Activated CD4-positive, CD25-positive, alpha-beta regulatory T cell treated with anti-CD3 and anti-CD28 coated beads, Interleukin-2, amount 50 U/mL, for 24 hours (primary cell): ENCODE data around the gene PKP3.
"Not testable (repeated sequence)": the region's sequence is repeated elsewhere in the genome, so short reads cannot be mapped to it uniquely, and the experiment has no call there.

Experiments
- ATAC-seq, 2 donors: fragments of 150-1000 bp; cut with Tn5 transposase; one replicate each; pipeline ENCODE4 v1.10.0; 2021; ENCODE audit warnings: mild to moderate bottlenecking in 1 of 2, moderate library complexity in 1 of 2

Gene PKP3

GRCh38 chr11:413120-414081, 19.4 kb downstream of the PKP3 start:
- no peak for ATAC-seq

GRCh38 chr11:414318-414857, 20.4 kb downstream of the PKP3 start:
- ATAC-seq: peak; percentile 26 to 31

GRCh38 chr11:415640-416041, 21.6 kb downstream of the PKP3 start:
- ATAC-seq: no peak

- ATAC-seq: peak in 1 of 2 donors; percentile 3
Observed at GRCh38 chr11:416051-416756, 22.2 kb downstream of the PKP3 start.

GRCh38 chr11:416757-417621, 23.0 kb downstream of the PKP3 start:
- peak; percentile 15 to 43 for ATAC-seq

- ATAC-seq: no peak
Observed at GRCh38 chr11:417652-418342, 23.8 kb downstream of the PKP3 start.

- ATAC-seq: no peak
Observed at GRCh38 chr11:418343-419247, 24.6 kb downstream of the PKP3 start.

- no peak for ATAC-seq
Observed at GRCh38 chr11:419248-420005, 25.4 kb downstream of the PKP3 start.

- no peak for ATAC-seq
Observed at GRCh38 chr11:420054-420910, 26.3 kb downstream of the PKP3 start.

- ATAC-seq: no peak
Observed at GRCh38 chr11:420911-421321, 26.9 kb downstream of the PKP3 start.

- ATAC-seq: no peak
Observed at GRCh38 chr11:422249-422656, 28.2 kb downstream of the PKP3 start.

- no peak for ATAC-seq
Observed at GRCh38 chr11:424232-424631, 30.2 kb downstream of the PKP3 start.

GRCh38 chr11:424766-425165, 30.8 kb downstream of the PKP3 start:
- ATAC-seq: not testable (repeated sequence)

- no peak for ATAC-seq
Observed at GRCh38 chr11:425301-425700, 31.3 kb downstream of the PKP3 start.

GRCh38 chr11:426851-427250, 32.8 kb downstream of the PKP3 start:
- ATAC-seq: no peak

GRCh38 chr11:428295-428694, 34.3 kb downstream of the PKP3 start:
- no peak for ATAC-seq

- ATAC-seq: no peak
Observed at GRCh38 chr11:429391-429790, 35.4 kb downstream of the PKP3 start.

- no peak for ATAC-seq
Observed at GRCh38 chr11:429931-430456, 36.0 kb downstream of the PKP3 start.

GRCh38 chr11:431921-432320, 37.9 kb downstream of the PKP3 start:
- no peak for ATAC-seq
